MM.1S (cell line): Measurements from ENCODE around the gene CSNK1D.
A peak's percentile ranks its signal among the peaks of the same experiment; 100 is the strongest.

Experiments
- DNase-seq: peaks from one replicate; pipeline ENCODE4 v3.0.0-alpha.2; 2015
- H2AFZ ChIP-seq: fragments of 300-600 bp; sonication (generic); 2 replicates; pipeline ENCODE4 v1.6.0; 2016; ENCODE audit warnings: antibody characterized with exemption, low read length
- H3F3A ChIP-seq: fragments of 300-600 bp; sonication (generic); 2 replicates; pipeline ENCODE4 v1.6.1; 2016; ENCODE audit warnings: mild to moderate bottlenecking, antibody characterized with exemption, low read length, moderate library complexity, mixed read lengths; ENCODE audit not compliant: insufficient read depth
- H3K27ac ChIP-seq: fragments of 300-600 bp; sonication (generic); 2 replicates; pipeline ENCODE4 v1.5.1; 2016; ENCODE audit warnings: mild to moderate bottlenecking, low read length
- H3K27me3 ChIP-seq: fragments of 300-600 bp; sonication (generic); replicated peaks from 2 replicates; pipeline ENCODE4 v1.6.0; 2016; ENCODE audit warnings: low read length; ENCODE audit not compliant: insufficient read depth
- H3K36me3 ChIP-seq: fragments of 300-600 bp; sonication (generic); replicated peaks from 2 replicates; pipeline ENCODE4 v1.6.1; 2016; ENCODE audit warnings: mild to moderate bottlenecking, low read length, mixed read lengths; ENCODE audit not compliant: insufficient read depth
- H3K4me1 ChIP-seq: fragments of 300-600 bp; sonication (generic); 2 replicates; pipeline ENCODE4 v1.6.1; 2016; ENCODE audit warnings: low read length, mixed read lengths
- H3K4me2 ChIP-seq: fragments of 300-600 bp; sonication (generic); 2 replicates; pipeline ENCODE4 v1.6.0; 2016; ENCODE audit warnings: low read depth, low read length
- H3K4me3 ChIP-seq: fragments of 300-600 bp; sonication (generic); 2 replicates; pipeline ENCODE4 v1.5.1; 2016; ENCODE audit warnings: low read length, mixed read lengths
- H3K79me2 ChIP-seq: fragments of 300-600 bp; sonication (generic); 2 replicates; pipeline ENCODE4 v1.6.1; 2016; ENCODE audit warnings: mixed run types, low read length, mixed read lengths
- H3K9ac ChIP-seq: fragments of 300-600 bp; sonication (generic); 2 replicates; pipeline ENCODE4 v1.6.1; 2016; ENCODE audit warnings: low read length, mixed read lengths
- H3K9me2 ChIP-seq: fragments of 300-600 bp; sonication (generic); replicated peaks from 2 replicates; pipeline ENCODE4 v1.6.1; 2016; ENCODE audit warnings: mild to moderate bottlenecking, low read length, mixed read lengths; ENCODE audit not compliant: insufficient read depth
- H3K9me3 ChIP-seq: fragments of 300-600 bp; sonication (generic); replicated peaks from 2 replicates; pipeline ENCODE4 v1.6.1; 2016; ENCODE audit warnings: mild to moderate bottlenecking, low read length, mixed read lengths; ENCODE audit not compliant: insufficient read depth
- H4K20me1 ChIP-seq: fragments of 300-600 bp; sonication (generic); 2 replicates; pipeline ENCODE4 v1.6.1; 2016; ENCODE audit warnings: mild to moderate bottlenecking, low read length, moderate library complexity, mixed read lengths; ENCODE audit not compliant: insufficient read depth
- EZH2 ChIP-seq: fragments of 300-600 bp; sonication (generic); optimal IDR thresholded peaks from 2 replicates; pipeline ENCODE3; 2017; ENCODE audit warnings: low read depth, mild to moderate bottlenecking, antibody characterized with exemption, low read length, mixed read lengths
- EZH2phosphoT487 ChIP-seq: fragments of 300-600 bp; sonication (generic); IDR thresholded peaks from 2 replicates; pipeline ENCODE4 v1.6.1; 2018; ENCODE audit warnings: antibody characterized with exemption, low read length
- TF ChIP-seq, protein P1 (sequence below): fragments of 300-600 bp; sonication (generic); IDR thresholded peaks from 2 replicates; pipeline ENCODE4 v1.5.1; 2016; ENCODE audit warnings: antibody characterized with exemption, low read length, mixed read lengths

The CSNK1D gene

DNA sequence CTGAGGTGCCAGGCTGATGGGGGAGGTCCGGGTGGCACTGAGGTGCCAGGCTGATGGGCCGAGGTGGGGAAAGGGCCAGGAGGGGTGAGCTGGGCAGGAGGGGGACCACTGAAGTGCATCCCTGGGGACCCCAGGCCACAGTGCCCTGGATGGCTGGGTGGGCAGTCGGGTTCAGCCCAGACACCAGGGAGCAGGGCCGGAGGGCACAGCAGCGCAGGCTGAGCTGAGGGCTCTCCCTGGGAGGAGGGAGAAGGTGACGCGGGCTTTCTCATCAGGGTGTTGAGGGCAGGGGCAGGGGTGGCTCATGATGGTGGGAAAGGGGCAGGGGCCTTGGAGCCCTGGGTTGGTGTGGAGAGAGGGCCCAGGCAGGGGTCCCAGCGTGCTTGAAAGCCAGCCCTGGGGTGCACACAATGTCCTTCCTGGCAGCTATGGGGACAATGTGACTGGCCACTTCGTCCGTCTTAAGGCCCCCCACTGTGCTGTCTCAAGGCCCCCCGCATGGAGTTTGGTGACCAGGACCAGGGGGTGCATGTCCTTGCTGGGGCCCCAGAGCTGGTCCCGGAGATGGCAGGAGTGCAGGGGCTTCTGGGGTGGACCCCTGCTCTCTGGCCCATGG lies 27.9 kb upstream of the CSNK1D start:
- Histone ChIP-seq H3F3A (peaks cover 29% of the 10 kb centered on the region), H3K4me2 (no peak overlapping the region), H3K4me3 (no peak overlapping the region), H3K79me2 (no peaks in the 10 kb centered on the region), H3K9me3 (no peaks in the 10 kb centered on the region), H3K9ac (no peak overlapping the region), H2AFZ (no peak overlapping the region), H3K36me3 (no peaks in the 10 kb centered on the region), H3K9me2 (no peaks in the 10 kb centered on the region), H4K20me1 (no peaks in the 10 kb centered on the region), H3K4me1 (peaks cover 19% of the 10 kb centered on the region), H3K27me3 (no peaks in the 10 kb centered on the region), H3K27ac (no peak overlapping the region)
- TF ChIP-seq EZH2: no peak
- TF ChIP-seq EZH2phosphoT487: no peak
- TF ChIP-seq, protein P1, sequence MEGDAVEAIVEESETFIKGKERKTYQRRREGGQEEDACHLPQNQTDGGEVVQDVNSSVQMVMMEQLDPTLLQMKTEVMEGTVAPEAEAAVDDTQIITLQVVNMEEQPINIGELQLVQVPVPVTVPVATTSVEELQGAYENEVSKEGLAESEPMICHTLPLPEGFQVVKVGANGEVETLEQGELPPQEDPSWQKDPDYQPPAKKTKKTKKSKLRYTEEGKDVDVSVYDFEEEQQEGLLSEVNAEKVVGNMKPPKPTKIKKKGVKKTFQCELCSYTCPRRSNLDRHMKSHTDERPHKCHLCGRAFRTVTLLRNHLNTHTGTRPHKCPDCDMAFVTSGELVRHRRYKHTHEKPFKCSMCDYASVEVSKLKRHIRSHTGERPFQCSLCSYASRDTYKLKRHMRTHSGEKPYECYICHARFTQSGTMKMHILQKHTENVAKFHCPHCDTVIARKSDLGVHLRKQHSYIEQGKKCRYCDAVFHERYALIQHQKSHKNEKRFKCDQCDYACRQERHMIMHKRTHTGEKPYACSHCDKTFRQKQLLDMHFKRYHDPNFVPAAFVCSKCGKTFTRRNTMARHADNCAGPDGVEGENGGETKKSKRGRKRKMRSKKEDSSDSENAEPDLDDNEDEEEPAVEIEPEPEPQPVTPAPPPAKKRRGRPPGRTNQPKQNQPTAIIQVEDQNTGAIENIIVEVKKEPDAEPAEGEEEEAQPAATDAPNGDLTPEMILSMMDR: no peak
- no peak for DNase-seq

GRCh38 chr17:82300707-82301270 lies 27.3 kb upstream of the CSNK1D start:
- Histone ChIP-seq H3K79me2 (no peaks in the 10 kb centered on the region), H3K4me1 (peaks cover 23% of the 10 kb centered on the region)

GRCh38 chr17:82300228-82300627 lies 26.7 kb upstream of the CSNK1D start:
- Histone ChIP-seq H2AFZ (no peak overlapping the region), H3K36me3 (no peaks in the 10 kb centered on the region), H3K4me3 (no peak overlapping the region), H4K20me1 (no peaks in the 10 kb centered on the region), H3K9me2 (no peaks in the 10 kb centered on the region), H3F3A (peaks cover 33% of the 10 kb centered on the region), H3K4me2 (no peak overlapping the region), H3K9ac (no peak overlapping the region), H3K4me1 (peaks cover 23% of the 10 kb centered on the region), H3K27me3 (no peaks in the 10 kb centered on the region), H3K79me2 (no peaks in the 10 kb centered on the region), H3K27ac (no peak overlapping the region), H3K9me3 (no peaks in the 10 kb centered on the region)
- TF ChIP-seq EZH2 (no peak), EZH2phosphoT487 (no peak)
- TF ChIP-seq, protein P1: no peak
- no peak for DNase-seq

More at GRCh38 chr17:82300707-82301270, 27.3 kb upstream of the CSNK1D start:
- H2AFZ ChIP-seq: no peak overlapping the region; the same call in 1 of the 2 replicates
- H3K4me2 ChIP-seq: no peak overlapping the region
- no peaks in the 10 kb centered on the region for H3K27me3 ChIP-seq
- H3K9ac ChIP-seq: no peak overlapping the region
- no peaks in the 10 kb centered on the region for H3K9me3 ChIP-seq
- H3K27ac ChIP-seq: no peak overlapping the region
- peaks cover 33% of the 10 kb centered on the region for H3F3A ChIP-seq
- H3K36me3 ChIP-seq: no peaks in the 10 kb centered on the region
- peak; percentile 60 for DNase-seq
- no peaks in the 10 kb centered on the region for H3K9me2 ChIP-seq
- no peaks in the 10 kb centered on the region for H4K20me1 ChIP-seq
- no peak overlapping the region for H3K4me3 ChIP-seq
- TF ChIP-seq EZH2 (no peak), EZH2phosphoT487 (no peak)
- TF ChIP-seq, protein P1: peak; percentile 87
